ENCODE measurements around the gene SLC19A2.
A peak's percentile ranks its signal among the peaks of the same experiment; 100 is the strongest.

SLC19A2 gene

GRCh38 chr1:169486281-169487051, 722 bp upstream of the SLC19A2 start:
- Histone ChIP-seq H3K9me3 (ENCODE audit: control insufficient read depth, low read depth, low read length) (no peaks in the 10 kb centered on the region), H3K4me1 (ENCODE audit: control insufficient read depth, low read depth, low read length) (peaks cover 35% of the 10 kb centered on the region), H3K27ac (ENCODE audit: low read length) (peak overlapping the region; percentile 64)

GRCh38 chr1:169484683-169485430, 887 bp downstream of the SLC19A2 start:
- H3K9me3 ChIP-seq (ENCODE audit: control insufficient read depth, low read depth, low read length) = no peaks in the 10 kb centered on the region
- H3K27me3 ChIP-seq (ENCODE audit: control insufficient read depth, insufficient read depth, low read length) = no peaks in the 10 kb centered on the region
- H3K9ac ChIP-seq (ENCODE audit: low read length) = peak overlapping the region; percentile 77
- H3K36me3 ChIP-seq (ENCODE audit: control insufficient read depth, low read depth, low read length) = no peaks in the 10 kb centered on the region
- H3K4me3 ChIP-seq (ENCODE audit: low read length) = peak overlapping the region; percentile 69
- no peak overlapping the region for H3K27ac ChIP-seq (ENCODE audit: low read length)
- peaks cover 49% of the 10 kb centered on the region for H3K4me1 ChIP-seq (ENCODE audit: control insufficient read depth, low read depth, low read length)

More at GRCh38 chr1:169486281-169487051, 722 bp upstream of the SLC19A2 start:
- H3K4me3 ChIP-seq (ENCODE audit: low read length) = peak overlapping the region; percentile 69
- H3K9ac ChIP-seq (ENCODE audit: low read length) = peak overlapping the region; percentile 77
- no peaks in the 10 kb centered on the region for H3K36me3 ChIP-seq (ENCODE audit: control insufficient read depth, low read depth, low read length)
- H3K27me3 ChIP-seq (ENCODE audit: control insufficient read depth, insufficient read depth, low read length) = no peaks in the 10 kb centered on the region

- Histone ChIP-seq H3K4me1 (ENCODE audit: control insufficient read depth, low read depth, low read length) (peaks cover 57% of the 10 kb centered on the region), H3K9ac (ENCODE audit: low read length) (peak overlapping the region; percentile 77), H3K27ac (ENCODE audit: low read length) (no peak overlapping the region), H3K4me3 (ENCODE audit: low read length) (peak overlapping the region; percentile 69), H3K27me3 (ENCODE audit: control insufficient read depth, insufficient read depth, low read length) (no peaks in the 10 kb centered on the region), H3K9me3 (ENCODE audit: control insufficient read depth, low read depth, low read length) (no peaks in the 10 kb centered on the region), H3K36me3 (ENCODE audit: control insufficient read depth, low read depth, low read length) (no peaks in the 10 kb centered on the region)
Measured at GRCh38 chr1:169484101-169484500, 1.6 kb downstream of the SLC19A2 start.

- Histone ChIP-seq H3K4me3 (ENCODE audit: low read length) (peak overlapping the region; percentile 69), H3K27me3 (ENCODE audit: control insufficient read depth, insufficient read depth, low read length) (no peaks in the 10 kb centered on the region), H3K27ac (ENCODE audit: low read length) (no peak overlapping the region), H3K9ac (ENCODE audit: low read length) (no peak overlapping the region), H3K4me1 (ENCODE audit: control insufficient read depth, low read depth, low read length) (peaks cover 60% of the 10 kb centered on the region), H3K36me3 (ENCODE audit: control insufficient read depth, low read depth, low read length) (no peaks in the 10 kb centered on the region), H3K9me3 (ENCODE audit: control insufficient read depth, low read depth, low read length) (no peaks in the 10 kb centered on the region)
Measured at GRCh38 chr1:169483500-169483966, 2.2 kb downstream of the SLC19A2 start.

GRCh38 chr1:169479363-169480066, 6.2 kb downstream of the SLC19A2 start:
- H3K36me3 ChIP-seq (ENCODE audit: control insufficient read depth, low read depth, low read length) = peaks cover 7% of the 10 kb centered on the region
- no peak overlapping the region for H3K4me3 ChIP-seq (ENCODE audit: low read length)
- no peak overlapping the region for H3K27ac ChIP-seq (ENCODE audit: low read length)
- H3K27me3 ChIP-seq (ENCODE audit: control insufficient read depth, insufficient read depth, low read length) = no peaks in the 10 kb centered on the region
- H3K9ac ChIP-seq (ENCODE audit: low read length) = no peak overlapping the region
- no peaks in the 10 kb centered on the region for H3K9me3 ChIP-seq (ENCODE audit: control insufficient read depth, low read depth, low read length)
- H3K4me1 ChIP-seq (ENCODE audit: control insufficient read depth, low read depth, low read length) = peaks cover 46% of the 10 kb centered on the region

GRCh38 chr1:169478094-169478672, 7.6 kb downstream of the SLC19A2 start:
- Histone ChIP-seq H3K36me3 (ENCODE audit: control insufficient read depth, low read depth, low read length) (peaks cover 7% of the 10 kb centered on the region), H3K4me1 (ENCODE audit: control insufficient read depth, low read depth, low read length) (peaks cover 32% of the 10 kb centered on the region), H3K9ac (ENCODE audit: low read length) (no peak overlapping the region), H3K27me3 (ENCODE audit: control insufficient read depth, insufficient read depth, low read length) (no peaks in the 10 kb centered on the region), H3K27ac (ENCODE audit: low read length) (no peak overlapping the region), H3K4me3 (ENCODE audit: low read length) (no peak overlapping the region), H3K9me3 (ENCODE audit: control insufficient read depth, low read depth, low read length) (no peaks in the 10 kb centered on the region)

- Histone ChIP-seq H3K9me3 (ENCODE audit: control insufficient read depth, low read depth, low read length) (no peaks in the 10 kb centered on the region), H3K36me3 (ENCODE audit: control insufficient read depth, low read depth, low read length) (peaks cover 7% of the 10 kb centered on the region), H3K4me1 (ENCODE audit: control insufficient read depth, low read depth, low read length) (peaks cover 19% of the 10 kb centered on the region), H3K27ac (ENCODE audit: low read length) (no peak overlapping the region), H3K4me3 (ENCODE audit: low read length) (no peak overlapping the region), H3K27me3 (ENCODE audit: control insufficient read depth, insufficient read depth, low read length) (no peaks in the 10 kb centered on the region), H3K9ac (ENCODE audit: low read length) (no peak overlapping the region)
Measured at GRCh38 chr1:169475806-169476387, 9.8 kb downstream of the SLC19A2 start.

GRCh38 chr1:169474302-169474995, 11.3 kb downstream of the SLC19A2 start:
- Histone ChIP-seq H3K4me1 (ENCODE audit: control insufficient read depth, low read depth, low read length) (peaks cover 7% of the 10 kb centered on the region), H3K27ac (ENCODE audit: low read length) (no peak overlapping the region), H3K27me3 (ENCODE audit: control insufficient read depth, insufficient read depth, low read length) (no peaks in the 10 kb centered on the region), H3K4me3 (ENCODE audit: low read length) (no peak overlapping the region), H3K9ac (ENCODE audit: low read length) (no peak overlapping the region), H3K9me3 (ENCODE audit: control insufficient read depth, low read depth, low read length) (no peaks in the 10 kb centered on the region), H3K36me3 (ENCODE audit: control insufficient read depth, low read depth, low read length) (peaks cover 7% of the 10 kb centered on the region)

- Histone ChIP-seq H3K4me3 (ENCODE audit: low read length) (no peak overlapping the region), H3K36me3 (ENCODE audit: control insufficient read depth, low read depth, low read length) (peaks cover 9% of the 10 kb centered on the region), H3K9ac (ENCODE audit: low read length) (no peak overlapping the region), H3K27me3 (ENCODE audit: control insufficient read depth, insufficient read depth, low read length) (no peaks in the 10 kb centered on the region), H3K4me1 (ENCODE audit: control insufficient read depth, low read depth, low read length) (no peaks in the 10 kb centered on the region), H3K27ac (ENCODE audit: low read length) (no peak overlapping the region), H3K9me3 (ENCODE audit: control insufficient read depth, low read depth, low read length) (no peaks in the 10 kb centered on the region)
Measured at GRCh38 chr1:169473347-169473746, 12.4 kb downstream of the SLC19A2 start.

- H3K4me3 ChIP-seq (ENCODE audit: low read length) = no peak overlapping the region
- no peaks in the 10 kb centered on the region for H3K27me3 ChIP-seq (ENCODE audit: control insufficient read depth, insufficient read depth, low read length)
- no peaks in the 10 kb centered on the region for H3K4me1 ChIP-seq (ENCODE audit: control insufficient read depth, low read depth, low read length)
- H3K9me3 ChIP-seq (ENCODE audit: control insufficient read depth, low read depth, low read length) = no peaks in the 10 kb centered on the region
- no peak overlapping the region for H3K9ac ChIP-seq (ENCODE audit: low read length)
- no peak overlapping the region for H3K27ac ChIP-seq (ENCODE audit: low read length)
- peaks cover 13% of the 10 kb centered on the region for H3K36me3 ChIP-seq (ENCODE audit: control insufficient read depth, low read depth, low read length)
Measured at GRCh38 chr1:169472738-169473137, 13.0 kb downstream of the SLC19A2 start.
